Choroid plexus epithelial cell (primary cell): Measurements from ENCODE around the gene ASAH2B.
A peak's percentile ranks its signal among the peaks of the same experiment; 100 is the strongest.
"Not testable (repeated sequence)": the region's sequence is repeated elsewhere in the genome, so short reads cannot be mapped to it uniquely, and the experiment has no call there.

Experiments used
- DNase-seq: peaks from one replicate; pipeline ENCODE4 v3.0.0-alpha.2; 2010; ENCODE audit warnings: low read depth
- H3K4me3 ChIP-seq: 2 replicates; pipeline ENCODE4 v1.5.1; 2011; ENCODE audit warnings: low read depth, mild to moderate bottlenecking, control low read depth, low read length, moderate library complexity
- TF ChIP-seq, protein P1 (sequence below): conservative IDR thresholded peaks from 2 replicates; pipeline ENCODE4 v1.5.1; 2011; ENCODE audit warnings: low read depth, mild to moderate bottlenecking, control low read depth, inconsistent platforms, low read length, moderate library complexity

Gene ASAH2B

DNA sequence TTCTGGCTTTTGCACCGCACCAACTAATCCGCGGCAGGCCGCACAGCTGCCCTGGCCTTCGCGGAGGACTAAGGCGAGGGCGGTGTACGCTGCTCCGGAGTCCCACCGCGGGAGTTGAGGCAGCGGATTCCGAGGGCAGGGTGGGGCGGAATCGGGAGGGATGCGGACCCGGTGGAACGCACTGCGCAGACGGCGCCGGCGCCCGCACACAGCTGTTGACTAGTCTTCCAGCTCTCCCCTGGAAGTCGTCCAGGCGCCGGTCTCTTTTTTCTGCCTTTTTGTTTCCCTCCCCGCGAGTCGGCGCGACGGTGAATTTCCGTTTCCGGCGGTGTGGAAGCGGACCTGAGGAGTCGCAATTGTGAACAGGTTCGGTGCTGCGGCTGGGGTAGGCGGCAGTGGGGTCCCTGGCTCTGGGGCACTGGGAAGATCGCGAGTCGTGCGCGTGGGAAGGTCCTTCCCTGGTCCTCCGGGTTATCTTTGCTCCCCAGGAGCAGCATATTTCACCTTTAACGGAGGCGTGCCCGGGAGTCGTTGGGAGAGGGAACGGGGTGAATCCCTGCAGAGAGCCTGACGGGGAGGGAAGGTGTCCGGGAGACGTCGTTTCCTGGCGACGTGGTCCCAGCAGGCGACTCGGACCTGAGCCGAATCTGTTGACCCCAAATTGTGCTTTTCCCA lies at the start of gene ASAH2B:
ASAH2B (plus strand) TSS at position 319 of the 675 bp plus-strand sequence. CDS start 5,195 bp downstream, outside the sequence.
- peak; percentile 81 for DNase-seq
- TF ChIP-seq, protein P1, sequence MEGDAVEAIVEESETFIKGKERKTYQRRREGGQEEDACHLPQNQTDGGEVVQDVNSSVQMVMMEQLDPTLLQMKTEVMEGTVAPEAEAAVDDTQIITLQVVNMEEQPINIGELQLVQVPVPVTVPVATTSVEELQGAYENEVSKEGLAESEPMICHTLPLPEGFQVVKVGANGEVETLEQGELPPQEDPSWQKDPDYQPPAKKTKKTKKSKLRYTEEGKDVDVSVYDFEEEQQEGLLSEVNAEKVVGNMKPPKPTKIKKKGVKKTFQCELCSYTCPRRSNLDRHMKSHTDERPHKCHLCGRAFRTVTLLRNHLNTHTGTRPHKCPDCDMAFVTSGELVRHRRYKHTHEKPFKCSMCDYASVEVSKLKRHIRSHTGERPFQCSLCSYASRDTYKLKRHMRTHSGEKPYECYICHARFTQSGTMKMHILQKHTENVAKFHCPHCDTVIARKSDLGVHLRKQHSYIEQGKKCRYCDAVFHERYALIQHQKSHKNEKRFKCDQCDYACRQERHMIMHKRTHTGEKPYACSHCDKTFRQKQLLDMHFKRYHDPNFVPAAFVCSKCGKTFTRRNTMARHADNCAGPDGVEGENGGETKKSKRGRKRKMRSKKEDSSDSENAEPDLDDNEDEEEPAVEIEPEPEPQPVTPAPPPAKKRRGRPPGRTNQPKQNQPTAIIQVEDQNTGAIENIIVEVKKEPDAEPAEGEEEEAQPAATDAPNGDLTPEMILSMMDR = no peak
- peak within 1 kb of the TSS; percentile 89 for H3K4me3 ChIP-seq

DNA sequence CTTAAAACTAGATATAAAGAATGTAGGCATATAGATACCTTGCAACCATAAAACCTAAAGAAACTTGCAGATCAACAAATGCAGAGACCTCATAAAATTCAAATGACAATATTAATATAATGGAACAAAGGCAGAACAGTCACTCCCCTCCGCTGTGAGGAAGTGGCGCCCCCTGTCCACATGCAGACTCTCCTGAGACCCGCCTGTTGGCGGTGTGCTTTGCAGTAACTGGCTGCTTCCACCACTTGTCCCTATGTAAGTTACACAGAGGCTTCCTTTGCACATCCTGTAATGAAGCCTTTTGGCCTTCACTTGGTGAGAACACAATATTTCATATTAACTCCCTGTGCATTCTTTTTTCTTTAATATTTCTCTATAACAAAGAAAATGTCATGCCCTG lies 41.9 kb upstream of the ASAH2B start:
- H3K4me3 ChIP-seq, DNase-seq: not testable (repeated sequence)

DNA sequence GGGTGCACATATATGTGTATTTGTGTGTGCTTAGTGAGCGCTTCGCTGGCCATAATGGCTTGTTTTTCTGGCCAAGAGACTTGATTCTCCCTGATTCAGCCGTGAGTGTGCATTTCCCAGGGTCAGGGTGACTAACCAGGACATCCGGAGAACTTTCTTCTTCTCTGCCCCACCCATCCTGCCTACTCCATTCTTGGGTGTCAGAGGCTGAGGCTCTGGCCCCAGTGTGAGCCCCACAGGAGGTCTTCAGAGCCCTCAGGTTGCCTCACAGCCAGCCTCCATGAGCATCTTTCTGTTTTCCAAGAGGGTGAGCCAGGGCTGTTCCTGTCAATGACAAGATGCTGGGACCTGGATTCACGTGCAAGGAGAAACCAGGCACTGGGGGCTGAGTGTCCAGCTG lies 37.8 kb upstream of the ASAH2B start:
- peak; percentile 14 for DNase-seq
- not testable (repeated sequence) for H3K4me3 ChIP-seq

DNA sequence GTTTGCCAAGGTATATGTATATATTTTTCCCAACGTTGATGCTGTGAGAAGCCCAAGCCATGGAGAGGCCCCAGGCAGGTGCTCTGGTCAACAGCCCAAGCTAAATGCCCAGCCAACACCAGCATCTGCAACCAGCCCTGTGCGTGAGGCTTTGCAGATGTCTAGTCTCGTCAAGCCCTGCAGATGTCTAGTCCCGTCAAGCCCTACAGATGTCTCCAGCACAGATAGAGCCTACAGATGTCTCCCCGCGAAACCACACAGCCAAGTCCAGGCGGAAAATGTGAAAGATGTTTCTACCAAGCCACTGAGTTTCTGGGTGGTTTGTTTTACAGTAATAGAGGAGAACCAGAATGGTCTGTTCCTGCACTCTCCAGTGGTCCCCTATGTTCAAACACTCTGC lies 36.7 kb upstream of the ASAH2B start:
- H3K4me3 ChIP-seq, DNase-seq: not testable (repeated sequence)

DNA sequence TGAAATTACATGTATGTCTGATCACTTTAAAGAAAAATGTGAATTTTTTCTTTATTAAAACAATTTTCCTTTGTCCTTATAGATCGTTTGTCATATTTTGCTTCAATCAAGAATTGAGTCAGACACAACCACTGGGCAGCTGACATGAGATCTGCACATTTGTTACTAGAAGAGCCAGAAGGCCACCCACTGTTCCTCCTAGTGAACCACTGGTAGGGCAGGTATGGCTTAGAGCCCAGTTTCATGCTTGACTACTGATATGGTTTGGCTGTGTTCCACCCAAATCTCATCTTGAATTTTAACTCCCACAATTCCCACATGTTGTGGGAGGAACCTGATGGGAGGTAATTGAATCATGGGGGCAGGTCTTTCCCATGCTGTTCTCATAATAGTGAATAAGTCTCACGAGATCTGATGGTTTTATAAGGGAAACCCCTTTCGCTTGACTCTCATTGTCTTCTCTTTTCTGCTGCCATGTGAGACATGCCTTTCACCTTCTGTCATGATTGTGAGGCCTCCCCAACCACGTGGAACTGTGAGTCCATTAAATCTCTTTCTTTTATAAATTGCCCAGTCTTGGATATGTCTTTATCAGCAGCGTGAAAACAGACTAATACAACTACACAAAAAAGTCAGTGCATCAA lies 35.2 kb upstream of the ASAH2B start:
- DNase-seq = peak; percentile 67
- not testable (repeated sequence) for H3K4me3 ChIP-seq

DNA sequence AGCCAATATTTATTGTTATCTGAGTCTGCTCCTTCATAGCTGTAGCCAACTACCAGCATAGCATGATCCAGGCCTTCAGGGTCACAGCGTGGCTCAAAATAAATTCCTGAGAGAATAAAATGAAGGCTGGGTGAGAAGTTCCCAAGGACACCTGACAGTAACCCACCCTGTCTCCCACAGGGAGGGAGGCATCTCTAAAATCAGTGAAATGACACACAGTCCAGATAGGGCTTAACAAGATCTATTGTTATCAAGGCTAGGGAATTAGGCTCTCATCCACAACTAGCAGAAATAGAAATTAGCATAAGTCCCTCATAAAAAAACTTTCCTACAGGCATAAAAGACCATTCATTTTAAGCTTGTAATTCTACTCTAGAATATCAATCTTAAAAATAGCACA lies 33.7 kb upstream of the ASAH2B start:
- H3K4me3 ChIP-seq, DNase-seq: not testable (repeated sequence)

DNA sequence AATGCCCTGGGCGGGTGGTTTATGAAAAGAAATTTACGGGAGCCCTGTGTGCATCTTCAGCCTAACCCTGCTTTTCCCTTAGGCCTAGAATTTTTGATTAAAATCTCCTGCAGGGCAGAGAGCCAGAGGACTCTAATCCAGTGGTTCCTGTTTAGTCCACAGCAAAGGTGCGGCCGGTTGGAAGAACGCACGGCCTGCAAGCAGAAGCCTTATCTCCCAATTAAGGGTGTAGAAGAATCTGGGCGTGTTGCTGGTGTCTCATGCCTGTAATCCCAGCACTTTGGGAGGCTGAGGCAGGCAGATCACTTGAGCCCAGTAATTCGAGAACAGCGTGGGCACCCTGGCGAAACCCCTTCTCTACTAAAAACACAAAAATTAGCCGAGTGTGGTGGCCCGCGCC lies 29.5 kb upstream of the ASAH2B start:
- not testable (repeated sequence) for DNase-seq, H3K4me3 ChIP-seq

DNA sequence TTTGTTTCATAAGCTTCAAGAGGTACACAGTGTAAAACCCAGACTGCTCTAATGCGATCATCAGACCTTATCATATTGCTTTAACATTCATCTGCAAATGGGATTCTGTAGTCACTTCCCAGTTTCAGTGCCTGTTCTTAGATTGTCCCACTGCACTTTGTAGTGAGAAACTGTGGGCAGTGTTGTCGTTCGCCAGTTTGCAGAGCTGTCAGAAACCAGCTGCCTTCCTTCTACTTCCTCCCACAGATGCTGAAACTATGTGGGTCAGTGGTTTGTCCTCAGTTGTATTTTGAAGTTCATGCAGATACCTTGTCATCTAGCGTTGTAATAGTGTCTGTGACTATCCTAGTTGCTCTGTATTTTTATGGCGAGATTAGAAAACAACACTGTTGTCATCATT lies 15.9 kb upstream of the ASAH2B start:
- DNase-seq = not testable (repeated sequence)

DNA sequence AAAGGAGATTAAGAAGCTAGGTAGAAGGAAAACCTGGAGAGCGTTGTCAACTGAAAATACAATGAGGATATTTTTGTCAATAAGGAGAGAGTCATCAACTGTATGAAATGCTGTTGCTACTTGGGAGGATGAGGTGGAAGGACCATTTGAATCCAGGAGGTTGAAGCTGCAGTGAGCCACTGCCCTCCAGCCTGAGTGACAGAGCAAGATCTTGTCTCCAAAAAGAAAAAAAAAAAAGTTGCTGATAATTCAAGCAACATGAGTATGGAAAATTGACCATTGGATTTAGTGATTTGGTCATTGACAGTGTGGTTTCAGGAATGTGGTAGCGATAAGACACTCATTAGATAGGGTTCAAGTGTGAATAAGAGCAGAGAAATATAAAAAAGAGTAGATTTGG lies 11.6 kb upstream of the ASAH2B start:
- not testable (repeated sequence) for H3K4me3 ChIP-seq, DNase-seq

More for the DNA sequence above, 15.9 kb upstream of the ASAH2B start:
- H3K4me3 ChIP-seq = not testable (repeated sequence)

DNA sequence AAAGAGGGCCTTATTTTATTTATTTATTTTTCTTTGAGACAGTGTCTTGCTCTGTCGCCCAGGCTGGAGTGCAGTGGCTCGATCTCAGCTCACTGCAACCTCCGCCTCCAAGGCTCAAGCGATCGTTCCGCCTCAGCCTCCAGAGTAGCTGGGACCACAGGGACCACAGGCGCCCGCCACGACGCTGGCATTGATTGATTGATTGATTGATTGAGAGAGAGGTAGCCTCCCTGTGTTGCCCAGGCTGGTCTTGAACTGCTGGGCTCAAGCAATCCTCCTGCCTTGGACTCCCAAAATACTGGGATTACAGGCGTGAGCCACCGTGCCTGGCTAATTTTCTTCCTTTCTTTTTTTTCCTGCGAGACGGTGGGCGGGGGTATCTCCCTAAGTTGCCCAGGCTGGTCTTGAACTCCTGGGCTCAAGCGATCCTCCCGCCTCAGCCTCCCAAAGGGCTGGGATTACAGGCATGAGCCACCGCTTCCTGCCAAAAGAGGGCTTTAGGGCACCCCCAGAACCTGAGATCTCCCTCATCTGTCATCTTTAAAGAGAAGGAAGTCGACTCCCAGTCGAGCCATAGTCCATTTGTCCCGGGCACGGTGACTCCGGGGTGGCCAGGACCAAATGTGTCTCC lies 634 bp upstream of the ASAH2B start:
- peak overlapping the region; percentile 89 for H3K4me3 ChIP-seq
- not testable (repeated sequence) for DNase-seq

DNA sequence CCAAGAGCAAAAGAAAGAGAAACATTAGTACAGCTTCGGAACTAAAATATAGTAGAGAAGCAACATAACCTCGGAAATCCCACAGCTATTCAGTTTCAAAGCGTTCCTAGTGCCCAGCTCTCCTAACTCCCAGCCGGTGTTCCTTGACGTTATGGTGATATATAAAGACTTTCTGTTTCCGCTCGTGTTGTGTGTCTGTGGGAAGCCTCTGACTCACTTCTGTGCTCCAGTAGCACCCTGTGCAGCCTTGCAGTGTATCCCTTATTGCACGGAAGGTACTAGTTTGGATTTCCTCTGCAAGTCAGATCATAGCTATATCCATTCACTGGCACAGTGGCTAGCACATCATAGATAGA lies 535 bp downstream of the ASAH2B start:
- DNase-seq = peak; percentile 86
- TF ChIP-seq, protein P1 = no peak
- H3K4me3 ChIP-seq = peak overlapping the region; percentile 89

DNA sequence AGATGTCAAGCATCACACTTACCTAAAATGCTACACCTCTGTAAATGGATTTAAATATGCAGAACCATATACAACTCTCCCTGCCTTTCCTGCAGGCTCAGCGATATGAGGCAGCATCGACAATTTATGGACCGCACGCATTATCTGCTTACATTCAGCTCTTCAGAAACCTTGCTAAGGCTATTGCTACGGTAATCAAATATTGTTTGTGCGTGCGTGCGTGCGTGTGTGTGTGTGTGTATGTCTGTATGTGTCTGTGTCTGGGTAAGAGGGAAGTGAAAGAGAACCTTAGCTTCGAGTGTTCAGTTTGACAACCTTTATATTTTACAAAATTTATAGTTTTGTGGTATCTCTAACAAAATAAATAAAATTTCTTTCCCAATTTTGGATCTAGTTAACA lies 3.1 kb downstream of the ASAH2B start:
- H3K4me3 ChIP-seq, DNase-seq: not testable (repeated sequence)

DNA sequence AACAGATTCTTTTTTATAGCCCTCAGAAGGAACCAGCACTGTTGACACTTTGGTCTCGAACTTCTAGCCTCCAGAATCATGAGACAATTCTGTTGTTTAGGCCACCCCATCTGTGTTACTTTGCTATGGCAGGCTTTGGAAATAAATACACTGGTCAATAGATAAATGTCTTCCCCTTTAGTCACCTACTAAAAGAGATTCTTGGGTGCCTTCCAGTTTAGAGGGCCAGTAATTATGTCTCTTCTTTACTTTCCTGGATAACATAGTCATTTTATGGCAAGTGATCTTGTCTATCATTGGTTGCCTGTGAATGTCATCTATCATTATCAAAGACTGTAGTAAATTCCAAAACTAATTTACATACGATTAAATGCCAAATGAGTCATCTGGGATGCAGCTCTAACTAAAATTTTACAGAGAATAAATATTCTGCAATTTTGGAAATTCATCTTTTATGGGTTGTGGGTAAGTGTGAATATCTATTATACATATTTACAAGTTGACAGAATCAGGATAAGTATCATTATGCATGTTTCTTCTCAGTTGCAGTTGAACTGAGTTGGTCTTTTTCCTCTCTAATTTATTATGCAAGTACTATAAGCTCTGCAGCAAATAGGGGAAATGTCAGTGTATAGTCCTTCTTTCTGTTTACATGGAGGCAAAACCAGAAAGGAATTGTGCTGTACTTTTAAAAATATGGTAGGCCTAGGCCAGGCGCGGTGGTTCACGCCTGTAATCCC lies 27.2 kb downstream of the ASAH2B start:
- DNase-seq = peak; percentile 13

DNA sequence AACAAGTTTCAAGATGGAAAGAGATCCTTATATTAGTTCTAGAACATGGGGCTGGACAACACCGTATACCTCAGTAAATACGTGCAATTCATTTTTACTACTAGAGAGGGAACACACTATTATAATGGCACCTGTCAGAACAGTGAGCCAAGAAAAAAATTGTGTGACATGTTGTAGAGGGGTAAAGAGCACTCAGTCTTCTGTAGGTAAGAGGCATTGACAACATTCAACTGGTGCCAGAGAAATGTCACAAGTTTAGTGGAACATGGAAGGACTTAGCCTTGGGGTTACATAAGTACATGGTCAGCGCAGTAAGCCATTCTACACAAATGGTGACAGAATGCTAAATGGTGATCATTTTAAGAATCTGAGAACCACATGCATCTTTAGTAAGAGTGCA lies 32.3 kb downstream of the ASAH2B start:
- DNase-seq, H3K4me3 ChIP-seq: not testable (repeated sequence)

More for the DNA sequence above, 27.2 kb downstream of the ASAH2B start:
- not testable (repeated sequence) for H3K4me3 ChIP-seq

DNA sequence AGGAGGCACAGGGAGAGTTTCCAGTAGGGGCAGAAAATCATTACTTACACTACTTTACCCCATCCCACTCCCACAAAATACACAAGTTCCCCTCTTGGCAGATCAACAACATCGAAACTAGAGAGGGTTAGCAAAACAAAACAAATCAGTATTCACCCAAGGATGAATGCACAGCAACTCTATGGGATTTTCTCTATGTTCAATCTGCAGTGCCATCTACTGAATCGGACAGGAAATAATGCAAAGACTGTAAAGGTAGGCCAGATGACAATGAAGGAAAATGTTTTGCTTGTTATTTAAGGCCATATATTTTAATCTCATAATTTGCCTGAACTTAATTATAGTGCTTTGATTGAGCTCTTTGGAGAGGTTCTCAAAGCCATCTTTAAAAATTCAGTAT lies 35.1 kb downstream of the ASAH2B start:
- peak; percentile 31 for DNase-seq
- H3K4me3 ChIP-seq = not testable (repeated sequence)

DNA sequence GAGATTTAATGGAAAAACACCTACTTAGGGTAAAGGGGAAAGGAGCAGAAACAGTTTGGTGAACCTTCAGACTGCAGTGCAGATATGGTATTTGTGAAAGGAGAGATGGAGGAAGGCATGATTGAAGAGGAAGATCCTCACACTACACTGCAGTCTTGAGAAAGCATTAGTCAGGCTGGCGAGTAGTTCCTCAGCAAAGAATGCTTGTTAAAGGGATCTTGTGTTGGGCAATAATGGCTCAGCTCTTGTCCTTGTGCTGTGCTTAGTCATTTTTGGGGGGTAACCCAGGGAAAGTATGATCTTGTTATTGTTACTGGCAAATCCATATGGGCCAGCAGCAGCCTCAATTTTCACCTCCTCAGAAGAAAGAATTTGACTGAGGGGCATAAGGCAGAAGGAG lies 40.3 kb downstream of the ASAH2B start:
- DNase-seq = peak; percentile 61
- not testable (repeated sequence) for H3K4me3 ChIP-seq

DNA sequence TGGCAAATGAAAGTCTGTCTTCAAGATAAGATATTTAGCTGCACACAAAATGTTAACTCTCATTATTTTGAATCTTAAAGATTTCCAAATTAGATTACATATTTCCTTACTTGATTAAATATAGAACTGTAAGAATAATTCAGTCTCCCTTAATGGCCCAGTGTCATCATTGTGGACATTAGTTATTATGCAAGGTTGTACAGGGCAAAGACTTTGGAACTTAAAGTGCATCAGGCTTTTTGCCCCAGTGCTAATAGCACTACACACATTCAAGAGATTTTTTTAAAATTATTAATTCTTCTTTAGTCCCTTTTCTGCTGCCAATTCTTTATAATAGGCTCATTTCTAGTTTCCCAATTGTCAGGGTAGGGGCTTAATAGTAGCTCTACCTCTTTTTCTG lies 42.3 kb downstream of the ASAH2B start:
- not testable (repeated sequence) for DNase-seq, H3K4me3 ChIP-seq
